ENCODE measurements around the gene KLHL22. TPM values are rescaled to one million over a fixed set of nuclear protein-coding genes. Genes with fewer than 3 reads are reported as not detected.

The KLHL22 gene
- total RNA-seq, 2 experiments from 2014 or later = 24.1 to 27.7 TPM

DNA sequence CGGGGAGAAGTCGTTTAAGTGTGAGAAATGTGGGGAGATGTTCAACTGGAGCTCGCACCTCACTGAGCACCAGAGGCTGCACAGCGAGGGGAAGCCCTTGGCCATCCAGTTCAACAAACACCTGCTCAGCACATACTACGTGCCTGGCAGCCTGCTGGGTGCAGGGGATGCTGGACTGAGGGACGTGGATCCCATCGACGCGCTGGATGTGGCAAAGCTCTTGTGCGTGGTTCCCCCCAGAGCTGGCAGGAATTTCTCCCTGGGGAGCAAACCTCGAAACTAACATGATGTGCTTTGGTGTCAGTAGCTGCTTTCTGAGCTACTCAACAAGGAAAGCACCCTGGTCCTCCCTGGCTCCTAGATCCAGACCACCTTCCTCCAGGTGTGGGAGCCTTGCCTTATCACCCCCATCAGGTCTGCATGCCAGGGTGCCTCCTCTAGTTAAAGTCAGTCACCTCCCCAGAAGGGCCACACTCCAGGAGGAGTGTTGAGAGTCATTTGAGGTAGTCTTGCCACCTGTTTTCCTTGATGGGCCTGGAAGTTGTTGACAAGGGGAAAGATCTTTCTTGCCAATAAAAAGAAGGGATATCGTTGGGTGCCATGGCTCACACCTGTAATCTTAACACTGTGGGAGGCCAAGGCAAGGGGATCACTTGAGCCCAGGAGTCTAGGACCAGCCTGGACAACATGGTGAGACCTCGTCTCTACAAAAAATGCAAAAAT lies 88.7 kb downstream of the KLHL22 start:
- H3K27me3 ChIP-seq (ENCODE audit: control insufficient read depth in 1 of 2, insufficient read depth in 2 of 2, low read length in 2 of 2) = no peaks in the 10 kb centered on the region
- DNase-seq = no peak
- ChIA-PET CTCF (no interaction called here), POLR2A (no interaction called here)
- no peak overlapping the region for H3K4me3 Mint-ChIP-seq
- H3K4me3 ChIP-seq (ENCODE audit: low read length) = no peak overlapping the region
- ATAC-seq (ENCODE audit: poor library complexity) = no peak
- H3K9me3 ChIP-seq (ENCODE audit: control insufficient read depth in 1 of 2, insufficient read depth in 1 of 2, low read length in 2 of 2) = no peaks in the 10 kb centered on the region
- H3K27ac Mint-ChIP-seq = no peak overlapping the region
- peaks cover 30% of the 10 kb centered on the region for H3K36me3 ChIP-seq (ENCODE audit: insufficient read depth, low read length)
- intact Hi-C loops (cut with DNase I, micrococcal nuclease) = no loop called here
- TF ChIP-seq, protein P1, sequence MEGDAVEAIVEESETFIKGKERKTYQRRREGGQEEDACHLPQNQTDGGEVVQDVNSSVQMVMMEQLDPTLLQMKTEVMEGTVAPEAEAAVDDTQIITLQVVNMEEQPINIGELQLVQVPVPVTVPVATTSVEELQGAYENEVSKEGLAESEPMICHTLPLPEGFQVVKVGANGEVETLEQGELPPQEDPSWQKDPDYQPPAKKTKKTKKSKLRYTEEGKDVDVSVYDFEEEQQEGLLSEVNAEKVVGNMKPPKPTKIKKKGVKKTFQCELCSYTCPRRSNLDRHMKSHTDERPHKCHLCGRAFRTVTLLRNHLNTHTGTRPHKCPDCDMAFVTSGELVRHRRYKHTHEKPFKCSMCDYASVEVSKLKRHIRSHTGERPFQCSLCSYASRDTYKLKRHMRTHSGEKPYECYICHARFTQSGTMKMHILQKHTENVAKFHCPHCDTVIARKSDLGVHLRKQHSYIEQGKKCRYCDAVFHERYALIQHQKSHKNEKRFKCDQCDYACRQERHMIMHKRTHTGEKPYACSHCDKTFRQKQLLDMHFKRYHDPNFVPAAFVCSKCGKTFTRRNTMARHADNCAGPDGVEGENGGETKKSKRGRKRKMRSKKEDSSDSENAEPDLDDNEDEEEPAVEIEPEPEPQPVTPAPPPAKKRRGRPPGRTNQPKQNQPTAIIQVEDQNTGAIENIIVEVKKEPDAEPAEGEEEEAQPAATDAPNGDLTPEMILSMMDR (IDR thresholded peaks at IDR 0.05) = no peak
- peaks cover 6% of the 10 kb centered on the region for H3K4me1 Mint-ChIP-seq (ENCODE audit: low read depth)
- no peaks in the 10 kb centered on the region for H3K27me3 Mint-ChIP-seq
- no peaks in the 10 kb centered on the region for H3K9me3 Mint-ChIP-seq
- H3K4me1 ChIP-seq (ENCODE audit: insufficient read depth, low read length) = peaks cover 8% of the 10 kb centered on the region
- no peak overlapping the region for H3K27ac ChIP-seq (ENCODE audit: low read depth in 1 of 2, low read length in 2 of 2)
- H3K36me3 Mint-ChIP-seq (ENCODE audit: low read depth) = peaks cover 43% of the 10 kb centered on the region

DNA sequence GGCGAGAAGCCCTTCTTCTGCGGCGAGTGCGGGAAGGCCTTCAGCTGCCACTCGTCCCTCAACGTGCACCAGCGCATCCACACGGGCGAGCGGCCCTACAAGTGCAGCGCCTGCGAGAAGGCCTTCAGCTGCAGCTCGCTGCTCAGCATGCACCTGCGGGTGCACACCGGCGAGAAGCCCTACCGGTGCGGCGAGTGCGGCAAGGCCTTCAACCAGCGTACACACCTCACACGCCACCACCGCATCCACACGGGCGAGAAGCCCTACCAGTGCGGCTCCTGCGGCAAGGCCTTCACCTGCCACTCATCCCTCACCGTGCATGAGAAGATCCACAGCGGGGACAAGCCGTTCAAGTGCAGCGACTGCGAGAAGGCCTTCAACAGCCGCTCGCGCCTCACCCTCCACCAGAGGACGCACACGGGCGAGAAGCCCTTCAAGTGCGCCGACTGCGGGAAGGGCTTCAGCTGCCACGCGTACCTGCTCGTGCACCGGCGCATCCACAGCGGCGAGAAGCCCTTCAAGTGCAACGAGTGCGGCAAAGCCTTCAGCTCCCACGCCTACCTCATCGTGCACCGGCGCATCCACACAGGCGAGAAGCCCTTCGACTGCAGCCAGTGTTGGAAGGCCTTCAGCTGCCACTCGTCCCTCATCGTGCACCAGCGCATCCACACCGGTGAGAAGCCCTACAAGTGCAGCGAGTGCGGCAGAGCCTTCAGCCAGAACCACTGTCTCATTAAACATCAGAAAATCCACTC lies 89.5 kb downstream of the KLHL22 start:
- ATAC-seq (ENCODE audit: poor library complexity) = no peak
- Histone ChIP-seq H3K27ac (ENCODE audit: low read depth in 1 of 2, low read length in 2 of 2) (no peak overlapping the region), H3K9me3 (ENCODE audit: control insufficient read depth in 1 of 2, insufficient read depth in 1 of 2, low read length in 2 of 2) (no peaks in the 10 kb centered on the region), H3K27me3 (ENCODE audit: control insufficient read depth in 1 of 2, insufficient read depth in 2 of 2, low read length in 2 of 2) (no peaks in the 10 kb centered on the region), H3K36me3 (ENCODE audit: insufficient read depth, low read length) (peaks cover 35% of the 10 kb centered on the region), H3K4me1 (ENCODE audit: insufficient read depth, low read length) (peaks cover 8% of the 10 kb centered on the region), H3K4me3 (ENCODE audit: low read length) (no peak overlapping the region)
- H3K4me3 Mint-ChIP-seq = no peak overlapping the region
- intact Hi-C loops (cut with DNase I, micrococcal nuclease) = no loop called here
- ChIA-PET POLR2A (no interaction called here), CTCF (no interaction called here)
- peaks cover 43% of the 10 kb centered on the region for H3K36me3 Mint-ChIP-seq (ENCODE audit: low read depth)
- H3K27ac Mint-ChIP-seq = no peak overlapping the region
- TF ChIP-seq, protein P1 (IDR thresholded peaks at IDR 0.05) = no peak
- H3K9me3 Mint-ChIP-seq = no peaks in the 10 kb centered on the region
- peaks cover 6% of the 10 kb centered on the region for H3K4me1 Mint-ChIP-seq (ENCODE audit: low read depth)
- DNase-seq = no peak
- no peaks in the 10 kb centered on the region for H3K27me3 Mint-ChIP-seq

DNA sequence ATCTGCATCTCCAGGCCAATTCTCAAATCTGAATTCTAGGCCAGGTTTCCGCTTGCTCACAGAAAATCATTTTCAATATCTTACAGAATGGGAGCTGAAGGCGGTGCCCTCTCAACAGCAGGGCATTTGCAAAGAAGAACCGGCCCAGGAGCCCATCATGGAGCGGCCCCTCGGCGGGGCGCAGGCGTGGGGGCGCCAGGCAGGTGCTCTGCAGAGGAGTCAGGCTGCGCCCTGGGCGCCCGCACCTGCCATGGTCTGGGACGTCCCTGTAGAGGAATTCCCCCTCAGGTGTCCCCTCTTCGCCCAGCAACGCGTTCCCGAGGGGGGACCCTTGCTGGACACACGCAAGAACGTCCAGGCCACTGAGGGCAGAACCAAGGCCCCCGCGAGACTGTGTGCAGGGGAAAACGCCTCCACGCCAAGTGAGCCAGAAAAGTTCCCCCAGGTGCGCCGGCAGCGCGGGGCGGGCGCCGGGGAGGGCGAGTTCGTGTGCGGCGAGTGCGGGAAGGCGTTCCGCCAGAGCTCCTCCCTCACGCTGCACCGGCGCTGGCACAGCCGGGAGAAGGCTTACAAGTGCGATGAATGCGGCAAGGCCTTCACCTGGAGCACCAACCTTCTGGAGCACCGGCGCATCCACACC lies 90.2 kb downstream of the KLHL22 start:
- no peaks in the 10 kb centered on the region for H3K9me3 Mint-ChIP-seq
- no peak overlapping the region for H3K4me3 Mint-ChIP-seq
- no peaks in the 10 kb centered on the region for H3K9me3 ChIP-seq (ENCODE audit: control insufficient read depth in 1 of 2, insufficient read depth in 1 of 2, low read length in 2 of 2)
- peaks cover 43% of the 10 kb centered on the region for H3K36me3 Mint-ChIP-seq (ENCODE audit: low read depth)
- ATAC-seq (ENCODE audit: poor library complexity) (no peak), DNase-seq (no peak)
- peaks cover 41% of the 10 kb centered on the region for H3K36me3 ChIP-seq (ENCODE audit: insufficient read depth, low read length)
- CTCF ChIA-PET = no interaction called here
- TF ChIP-seq, protein P1 (IDR thresholded peaks at IDR 0.05) = no peak
- POLR2A ChIA-PET = no interaction called here
- intact Hi-C loops (cut with DNase I, micrococcal nuclease) = no loop called here
- H3K4me1 Mint-ChIP-seq (ENCODE audit: low read depth) = peaks cover 6% of the 10 kb centered on the region
- no peak overlapping the region for H3K27ac ChIP-seq (ENCODE audit: low read depth in 1 of 2, low read length in 2 of 2)
- H3K4me3 ChIP-seq (ENCODE audit: low read length) = no peak overlapping the region
- H3K4me1 ChIP-seq (ENCODE audit: insufficient read depth, low read length) = peaks cover 8% of the 10 kb centered on the region
- no peak overlapping the region for H3K27ac Mint-ChIP-seq
- no peaks in the 10 kb centered on the region for H3K27me3 Mint-ChIP-seq
- no peaks in the 10 kb centered on the region for H3K27me3 ChIP-seq (ENCODE audit: control insufficient read depth in 1 of 2, insufficient read depth in 2 of 2, low read length in 2 of 2)
